Ovary (tissue), 3 donors: Measurements from ENCODE around the gene FAM117B.
"Not testable (repeated sequence)": the region's sequence is repeated elsewhere in the genome, so short reads cannot be mapped to it uniquely, and the experiment has no call there.

Experiments
- CTCF ChIP-seq, 3 donors: fragments of 450-650 bp in 2 of 3; fragments of 200-600 bp in 1 of 3; IDR thresholded peaks; one replicate each; pipeline versions ENCODE4 v1.5.1 to v1.8.0; 2016 to 2022; ENCODE audit warnings: antibody characterized with exemption in 3 of 3, mild to moderate bottlenecking in 1 of 3
- EP300 ChIP-seq: sonication (generic); formaldehyde crosslinking; IDR thresholded peaks from one replicate; pipeline ENCODE4 v1.6.1; 2017; ENCODE audit warnings: antibody characterized with exemption
- POLR2A ChIP-seq: fragments of 450-650 bp; IDR thresholded peaks from one replicate; pipeline ENCODE4 v1.6.1; 2017; ENCODE audit warnings: antibody characterized with exemption, mild to moderate bottlenecking, moderate library complexity
- donor health status: DM: no; HTN: no; CAD: no.

- TF ChIP-seq CTCF (IDR thresholded peaks at IDR 0.05); POLR2A; EP300: not testable (repeated sequence)
Measured at GRCh38 chr2:202675097-202675496, 40.3 kb downstream of the FAM117B start.
